ENCODE data around the gene GADD45GIP1.

GADD45GIP1 gene

DNA sequence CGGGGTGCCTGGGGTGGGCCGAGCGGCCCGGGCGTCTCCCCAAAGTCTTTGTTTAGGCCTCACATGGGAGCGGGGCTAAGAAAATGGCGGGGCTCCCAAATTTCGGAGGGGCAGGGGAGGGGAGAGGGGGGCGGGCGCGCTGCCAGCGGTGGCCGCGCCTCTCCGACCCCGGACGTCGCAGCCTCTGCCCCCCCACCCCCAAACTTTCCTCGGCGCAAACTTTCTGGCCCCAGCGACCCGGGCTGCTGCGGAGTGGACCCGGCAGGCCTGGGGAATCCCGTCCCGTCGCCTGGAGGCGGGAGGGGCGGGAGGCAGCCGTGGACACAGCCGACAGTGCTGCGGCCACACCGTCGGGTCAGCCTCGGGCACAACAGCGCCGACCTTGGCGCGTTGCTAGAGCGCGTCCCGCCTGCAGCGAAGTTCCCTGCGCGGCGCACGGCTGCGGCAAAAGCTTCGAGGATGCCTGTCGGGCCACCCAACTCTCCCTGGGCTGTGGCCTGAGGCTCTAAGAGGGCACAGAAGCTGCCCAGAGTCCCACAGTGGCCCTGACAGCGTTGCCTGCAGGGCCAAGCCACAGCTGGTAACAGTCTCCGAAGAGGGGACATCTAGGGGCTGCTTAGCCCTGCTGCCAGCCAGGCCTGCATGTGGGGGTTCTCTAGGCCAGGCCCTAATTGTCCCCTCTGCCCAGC lies 39.5 kb upstream of the GADD45GIP1 start:
- no peak overlapping the region for H3K4me3 ChIP-seq (ENCODE audit: low read depth, low read length)
- TF ChIP-seq CTCF (IDR thresholded peaks at IDR 0.05; ENCODE audit: low read depth, low read length): no peak
- TF ChIP-seq MYC (IDR thresholded peaks at IDR 0.05; ENCODE audit: low read depth, low read length): no peak
- no peak for TF ChIP-seq POLR2A (IDR thresholded peaks at IDR 0.05; ENCODE audit: extremely low read depth, insufficient read length)
- TF ChIP-seq, protein P1, sequence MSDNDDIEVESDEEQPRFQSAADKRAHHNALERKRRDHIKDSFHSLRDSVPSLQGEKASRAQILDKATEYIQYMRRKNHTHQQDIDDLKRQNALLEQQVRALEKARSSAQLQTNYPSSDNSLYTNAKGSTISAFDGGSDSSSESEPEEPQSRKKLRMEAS (IDR thresholded peaks at IDR 0.05; ENCODE audit: low read depth, low read length): no peak
- DNase-seq (ENCODE audit: low read depth): no peak

DNA sequence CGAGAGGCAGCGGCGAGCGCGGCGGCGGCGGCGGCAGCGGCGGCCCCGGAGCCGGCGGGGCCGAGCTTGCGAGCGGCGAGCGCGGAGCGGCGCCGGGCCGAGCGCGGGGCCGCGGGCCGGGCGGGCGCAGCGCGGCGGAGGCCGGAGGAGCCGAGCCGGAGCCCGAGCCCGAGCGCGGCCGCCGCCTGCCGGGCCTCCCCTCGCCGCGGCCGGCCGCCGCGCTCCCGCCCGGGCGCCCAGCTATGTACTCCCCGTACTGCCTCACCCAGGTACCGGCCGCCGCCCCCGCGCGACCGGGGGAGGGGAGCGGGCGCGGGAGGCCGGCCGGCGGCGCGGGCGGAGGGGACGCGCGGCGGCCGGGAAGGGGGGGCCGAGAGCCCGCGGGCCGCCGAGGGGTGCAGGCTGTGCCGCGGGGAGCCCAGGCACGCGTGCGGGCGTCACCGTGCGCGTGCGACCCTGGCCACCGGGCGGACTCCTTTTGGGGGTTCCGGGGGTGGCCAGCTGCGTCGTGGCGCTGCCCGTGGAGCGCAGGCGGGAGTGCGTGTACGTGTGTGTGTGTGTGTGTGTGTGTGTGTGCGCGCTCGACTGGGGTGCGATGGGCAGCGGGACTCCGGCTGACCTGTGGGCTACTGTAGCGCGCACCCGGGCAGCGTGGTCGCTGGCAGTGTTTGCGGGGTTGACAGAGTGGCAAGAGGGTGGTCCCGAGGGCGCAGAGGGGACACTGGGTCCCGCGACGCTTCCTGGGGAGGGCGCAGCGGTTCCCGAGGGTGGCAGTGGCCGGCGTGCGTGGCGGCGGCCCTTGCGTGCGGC lies 38.8 kb upstream of the GADD45GIP1 start:
- peak; percentile 31 for DNase-seq (ENCODE audit: low read depth)
- TF ChIP-seq POLR2A (IDR thresholded peaks at IDR 0.05; ENCODE audit: extremely low read depth, insufficient read length) (no peak), CTCF (IDR thresholded peaks at IDR 0.05; ENCODE audit: low read depth, low read length) (no peak), MYC (IDR thresholded peaks at IDR 0.05; ENCODE audit: low read depth, low read length) (no peak)
- TF ChIP-seq, protein P1 (IDR thresholded peaks at IDR 0.05; ENCODE audit: low read depth, low read length): no peak
- peak overlapping the region; percentile 21 for H3K4me3 ChIP-seq (ENCODE audit: low read depth, low read length)

DNA sequence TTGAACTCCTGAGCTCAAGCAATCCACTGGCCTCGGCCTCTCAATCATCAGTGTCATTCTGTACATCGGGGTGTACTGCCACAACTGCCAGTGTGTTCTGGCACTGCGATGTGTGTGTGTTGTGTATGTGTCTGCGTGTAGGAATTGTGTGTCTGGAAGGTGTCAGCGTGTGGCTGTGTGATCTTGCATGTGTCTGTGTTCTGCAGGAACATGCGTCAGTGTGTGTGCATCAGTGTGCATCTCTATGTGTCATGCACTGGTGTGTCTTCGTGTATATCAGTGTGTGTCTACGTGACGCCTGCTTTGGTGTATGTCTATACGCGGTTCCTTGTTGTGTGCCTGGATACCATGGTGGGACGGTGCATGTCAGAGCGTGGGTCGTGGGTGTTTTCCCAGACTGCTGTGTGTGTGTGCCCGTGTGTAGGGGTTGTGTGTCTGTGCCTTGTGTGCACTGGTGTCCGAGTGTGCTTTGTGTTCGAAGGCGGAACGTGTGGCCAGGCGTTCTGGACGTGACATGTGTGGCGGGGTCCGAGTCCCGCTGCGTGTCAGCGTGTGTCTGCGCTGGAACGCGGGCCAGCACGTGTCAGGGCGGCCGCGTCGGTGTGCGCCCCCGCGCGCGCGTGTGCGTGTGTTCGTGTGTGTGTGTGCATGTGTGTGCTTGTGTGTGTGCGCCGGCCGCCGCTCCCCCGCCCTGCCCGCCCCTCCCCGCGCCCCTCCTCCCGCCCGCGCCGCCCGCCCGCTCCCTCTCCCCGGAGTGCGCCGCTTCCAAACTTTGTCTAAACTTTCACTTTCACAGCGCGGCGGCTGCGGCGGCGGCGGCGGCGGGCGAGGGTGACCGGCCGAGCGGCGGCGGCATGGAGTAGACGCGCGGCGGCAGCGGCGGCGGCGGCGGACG lies 37.9 kb upstream of the GADD45GIP1 start, which contains the start of gene NFIX:
TSS of gene NFIX (plus strand) at position 775 of the 895 bp plus-strand sequence. CDS start 363 bp downstream, outside the sequence.
- DNase-seq (ENCODE audit: low read depth): peak; percentile 69
- H3K4me3 ChIP-seq (ENCODE audit: low read depth, low read length): peak within 1 kb of the TSS; percentile 60
- TF ChIP-seq CTCF (IDR thresholded peaks at IDR 0.05; ENCODE audit: low read depth, low read length) (no peak), MYC (IDR thresholded peaks at IDR 0.05; ENCODE audit: low read depth, low read length) (no peak), POLR2A (IDR thresholded peaks at IDR 0.05; ENCODE audit: extremely low read depth, insufficient read length) (no peak)
- TF ChIP-seq, protein P1 (IDR thresholded peaks at IDR 0.05; ENCODE audit: low read depth, low read length): no peak; the same call in 1 of the 2 replicates

DNA sequence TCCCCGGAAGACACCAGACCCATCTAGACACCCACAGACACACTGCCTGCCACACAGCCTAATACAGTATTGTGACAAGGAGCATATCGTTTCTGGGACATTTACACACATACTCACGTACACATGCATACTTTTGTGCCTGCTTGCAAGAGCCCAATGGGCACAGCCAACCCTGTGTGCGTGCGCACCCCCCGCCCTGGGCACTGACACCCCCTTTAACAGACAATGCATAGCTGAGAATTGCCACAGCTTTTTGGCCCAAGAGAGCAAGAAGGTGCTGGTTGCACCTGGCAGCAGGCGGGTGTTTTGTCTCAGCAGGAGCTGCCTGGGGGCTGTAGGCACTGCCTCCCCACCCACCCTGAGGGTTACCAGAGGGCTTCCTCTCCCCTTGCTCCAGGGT lies 36.5 kb upstream of the GADD45GIP1 start:
- DNase-seq (ENCODE audit: low read depth): no peak
- H3K4me3 ChIP-seq (ENCODE audit: low read depth, low read length): no peak overlapping the region
- TF ChIP-seq MYC (IDR thresholded peaks at IDR 0.05; ENCODE audit: low read depth, low read length): no peak
- no peak for TF ChIP-seq CTCF (IDR thresholded peaks at IDR 0.05; ENCODE audit: low read depth, low read length)
- TF ChIP-seq POLR2A (IDR thresholded peaks at IDR 0.05; ENCODE audit: extremely low read depth, insufficient read length): no peak
- TF ChIP-seq, protein P1 (IDR thresholded peaks at IDR 0.05; ENCODE audit: low read depth, low read length): no peak

DNA sequence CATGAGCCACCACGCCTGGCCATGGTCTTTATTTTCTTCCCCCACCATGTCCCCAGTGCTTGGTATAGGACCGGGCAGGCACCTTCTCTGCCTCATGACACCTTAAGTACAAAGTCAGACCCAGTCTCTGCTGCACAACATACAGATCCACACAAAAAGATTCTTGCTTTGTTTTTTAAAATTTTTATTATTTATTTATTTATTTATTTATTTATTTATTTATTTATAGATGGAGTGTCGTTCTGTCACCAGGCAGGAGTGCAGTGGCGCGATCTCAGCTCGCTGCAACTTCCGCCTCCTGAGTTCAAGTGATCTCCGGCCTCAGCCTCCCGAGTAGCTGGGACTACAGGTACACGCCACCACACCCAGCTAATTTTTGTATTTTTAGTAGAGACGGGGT lies 35.7 kb upstream of the GADD45GIP1 start:
- no peak for TF ChIP-seq MYC (IDR thresholded peaks at IDR 0.05; ENCODE audit: low read depth, low read length)
- no peak for TF ChIP-seq POLR2A (IDR thresholded peaks at IDR 0.05; ENCODE audit: extremely low read depth, insufficient read length)
- TF ChIP-seq CTCF (IDR thresholded peaks at IDR 0.05; ENCODE audit: low read depth, low read length): no peak
- TF ChIP-seq, protein P1 (IDR thresholded peaks at IDR 0.05; ENCODE audit: low read depth, low read length): no peak
- no peak for DNase-seq (ENCODE audit: low read depth)
- no peak overlapping the region for H3K4me3 ChIP-seq (ENCODE audit: low read depth, low read length)

Data from NB4 (cell line).